Activated CD8-positive, alpha-beta T cell treated with anti-CD3 and anti-CD28 coated beads for 36 hours (primary cell): ENCODE data around the gene CYB5A. TPM values are rescaled to one million over a fixed set of nuclear protein-coding genes. Genes with fewer than 3 reads are reported as not detected.
A peak's percentile ranks its signal among the peaks of the same experiment; 100 is the strongest.
"Not testable (repeated sequence)": the region's sequence is repeated elsewhere in the genome, so short reads cannot be mapped to it uniquely, and the experiment has no call there.

Experiments used
- ATAC-seq: fragments of 200-7000 bp; cut with Tn5 transposase; one replicate; pipeline ENCODE4 v1.10.0; 2021; ENCODE audit warnings: mild to moderate bottlenecking, moderate library complexity
- CTCF ChIA-PET: fragments of 350-600 bp; sonication (Branson Sonifier 250); formaldehyde crosslinking; loops from one replicate; lab custom pipeline; 2021; ENCODE audit warnings: antibody characterized with exemption; lab: Charles Lee
- POLR2A ChIA-PET: fragments of 350-600 bp; sonication (Branson Sonifier 250); formaldehyde crosslinking; loops from one replicate; lab custom pipeline; 2021; ENCODE audit warnings: antibody characterized with exemption; lab: Charles Lee
- DNase-seq: peaks from one replicate; pipeline ENCODE4 v3.0.0-alpha.2; 2020
- H3K27ac Mint-ChIP-seq: one replicate; pipeline ENCODE4 v1.8.0; 2021; ENCODE audit warnings: mild to moderate bottlenecking, mixed read lengths
- H3K27me3 Mint-ChIP-seq: one replicate; pipeline ENCODE4 v1.8.0; 2021; ENCODE audit warnings: mixed read lengths
- H3K36me3 Mint-ChIP-seq: one replicate; pipeline ENCODE4 v1.8.0; 2021; ENCODE audit warnings: low read depth, mixed read lengths
- H3K4me1 Mint-ChIP-seq: one replicate; pipeline ENCODE4 v1.8.0; 2021; ENCODE audit warnings: low read depth, mixed read lengths
- H3K4me3 Mint-ChIP-seq: one replicate; pipeline ENCODE4 v1.8.0; 2021; ENCODE audit warnings: mild to moderate bottlenecking, moderate library complexity, mixed read lengths
- H3K9me3 Mint-ChIP-seq: one replicate; pipeline ENCODE4 v1.8.0; 2021; ENCODE audit warnings: mixed read lengths
- CTCF ChIP-seq: fragments of 200-600 bp; IDR thresholded peaks from one replicate; pipeline ENCODE4 v1.8.0; 2022; ENCODE audit warnings: antibody characterized with exemption, mild to moderate bottlenecking
- intact Hi-C: fragments of 100-400 bp; cut with micrococcal nuclease; formaldehyde crosslinking; loops from one replicate; pipeline ENCODE4 v1.10.0; 2022
- total RNA-seq, 2 experiments: library from RNA; stranded (reverse); gene quantifications; one replicate each; pipeline ENCODE4 v1.2.3, GENCODE V29; 2021

CYB5A gene
- total RNA-seq, 2 experiments from 2014 or later, result 60.2 to 62.4 TPM

- Mint-ChIP-seq H3K4me3 (no peak overlapping the region), H3K9me3 (no peaks in the 10 kb centered on the region), H3K27me3 (peaks cover 5% of the 10 kb centered on the region), H3K4me1 (no peaks in the 10 kb centered on the region), H3K36me3 (no peaks in the 10 kb centered on the region), H3K27ac (no peak overlapping the region)
- intact Hi-C loops, result no loop called here
- CTCF ChIA-PET, result interaction anchor here (0.9 kb wide), 1 partner anchor 146 kb away, joined by 3 read pairs; no protein-coding TSS in a partner anchor
- no peak for DNase-seq
- ATAC-seq, result no peak
- POLR2A ChIA-PET, result no interaction called here
- no peak for TF ChIP-seq CTCF
Observed at GRCh38 chr18:74334242-74334893, 42.6 kb upstream of the CYB5A start.

GRCh38 chr18:74333091-74333490, 41.3 kb upstream of the CYB5A start:
- no peaks in the 10 kb centered on the region for H3K4me1 Mint-ChIP-seq
- POLR2A ChIA-PET, result no interaction called here

GRCh38 chr18:74331404-74331803, 39.6 kb upstream of the CYB5A start:
- Mint-ChIP-seq H3K9me3 (no peaks in the 10 kb centered on the region), H3K4me3 (no peak overlapping the region), H3K36me3 (no peaks in the 10 kb centered on the region), H3K27me3 (peaks cover 3% of the 10 kb centered on the region), H3K4me1 (no peaks in the 10 kb centered on the region), H3K27ac (no peak overlapping the region)
- POLR2A ChIA-PET, result no interaction called here
- ATAC-seq (no peak), DNase-seq (no peak)
- intact Hi-C loops, result no loop called here
- CTCF ChIA-PET, result interaction anchor here (0.6 kb wide), 1 partner anchor 11 kb away, joined by 5 read pairs; no protein-coding TSS in a partner anchor
- peak; percentile 15 for TF ChIP-seq CTCF

More at GRCh38 chr18:74333091-74333490, 41.3 kb upstream of the CYB5A start:
- CTCF ChIA-PET, result interaction anchor here (0.9 to 1.8 kb wide), 2 partner anchors 9 to 219 kb away, joined by 3 to 8 read pairs; no protein-coding TSS in a partner anchor
- Mint-ChIP-seq H3K36me3 (no peaks in the 10 kb centered on the region), H3K9me3 (no peaks in the 10 kb centered on the region), H3K27ac (no peak overlapping the region), H3K4me3 (no peak overlapping the region), H3K27me3 (peaks cover 5% of the 10 kb centered on the region)
- TF ChIP-seq CTCF, result no peak
- intact Hi-C loops, result no loop called here
- DNase-seq (no peak), ATAC-seq (no peak)

GRCh38 chr18:74329688-74330205, 38.0 kb upstream of the CYB5A start:
- intact Hi-C loops, result no loop called here
- Mint-ChIP-seq H3K4me3 (no peak overlapping the region), H3K36me3 (no peaks in the 10 kb centered on the region), H3K4me1 (no peaks in the 10 kb centered on the region), H3K9me3 (no peaks in the 10 kb centered on the region), H3K27ac (no peak overlapping the region), H3K27me3 (peaks cover 3% of the 10 kb centered on the region)
- CTCF ChIA-PET, result interaction anchor here (1.2 kb wide), 1 partner anchor 12 kb away, joined by 3 read pairs; no protein-coding TSS in a partner anchor
- no peak for ATAC-seq
- DNase-seq, result no peak
- POLR2A ChIA-PET, result no interaction called here
- TF ChIP-seq CTCF, result no peak

- no peaks in the 10 kb centered on the region for H3K9me3 Mint-ChIP-seq
- ChIA-PET CTCF (no interaction called here), POLR2A (no interaction called here)
- TF ChIP-seq CTCF, result no peak
- intact Hi-C loops, result no loop called here
- DNase-seq (no peak), ATAC-seq (no peak)
- H3K36me3 Mint-ChIP-seq, result no peaks in the 10 kb centered on the region
- no peaks in the 10 kb centered on the region for H3K4me1 Mint-ChIP-seq
- no peak overlapping the region for H3K27ac Mint-ChIP-seq
- no peak overlapping the region for H3K4me3 Mint-ChIP-seq
- H3K27me3 Mint-ChIP-seq, result peaks cover 3% of the 10 kb centered on the region
Observed at GRCh38 chr18:74328206-74328605, 36.4 kb upstream of the CYB5A start.

- H3K9me3 Mint-ChIP-seq, intact Hi-C loops, POLR2A ChIA-PET, H3K4me3 Mint-ChIP-seq, H3K36me3 Mint-ChIP-seq, H3K27ac Mint-ChIP-seq, H3K27me3 Mint-ChIP-seq, H3K4me1 Mint-ChIP-seq, ATAC-seq, DNase-seq: not testable (repeated sequence)
- CTCF ChIA-PET, result interaction anchor here (1.1 kb wide), 1 partner anchor 167 kb away, joined by 3 read pairs; no protein-coding TSS in a partner anchor
Observed at GRCh38 chr18:74326791-74327190, 35.0 kb upstream of the CYB5A start.
